ENCODE data around the gene CACNA1G. TPM values are rescaled to one million over a fixed set of nuclear protein-coding genes. Genes with fewer than 3 reads are reported as not detected.

CACNA1G gene
- total and polyA plus RNA-seq, 4 donors: under 0.01 to 0.14 (median 0.01) TPM; not detected in 1

GRCh38 chr17:50536683-50537646 lies 23.6 kb upstream of the CACNA1G start:
- 96% methylated on average over 45 of the region's 45 CpGs for WGBS
- no peak for DNase-seq (ENCODE audit: low spot score)
- Histone ChIP-seq H3K4me3 (ENCODE audit: low read depth in 1 of 3, low read length in 3 of 3) (no peak overlapping the region), H3K9me3 (ENCODE audit: control insufficient read depth in 4 of 4, low read length in 3 of 4) (no peaks in the 10 kb centered on the region), H3K36me3 (ENCODE audit: control insufficient read depth in 4 of 4, insufficient read depth in 3 of 4, low read depth in 1 of 4, low read length in 3 of 4) (no peaks in the 10 kb centered on the region), H3K27ac (ENCODE audit: low read depth in 1 of 2, low read length in 2 of 2) (no peak overlapping the region), H3K27me3 (ENCODE audit: control insufficient read depth in 4 of 4, insufficient read depth in 4 of 4, low read length in 3 of 4) (peaks cover 0 to 4% (median 2%) of the 10 kb centered on the region in 4 donors), H3K9ac (ENCODE audit: low read depth in 1 of 2, low read length in 2 of 2) (no peak overlapping the region), H3K4me1 (ENCODE audit: control insufficient read depth in 4 of 4, insufficient read depth in 4 of 4, low read length in 3 of 4) (peaks cover 6 to 18% (median 11%) of the 10 kb centered on the region in 4 donors)
- no peak for TF ChIP-seq ATF3 (IDR thresholded peaks at IDR 0.05)
- no peak for TF ChIP-seq RAD21 (IDR thresholded peaks at IDR 0.05)
- TF ChIP-seq ZBTB33 (IDR thresholded peaks at IDR 0.05): no peak
- TF ChIP-seq, protein P1, sequence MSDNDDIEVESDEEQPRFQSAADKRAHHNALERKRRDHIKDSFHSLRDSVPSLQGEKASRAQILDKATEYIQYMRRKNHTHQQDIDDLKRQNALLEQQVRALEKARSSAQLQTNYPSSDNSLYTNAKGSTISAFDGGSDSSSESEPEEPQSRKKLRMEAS (IDR thresholded peaks at IDR 0.05): no peak
- TF ChIP-seq CTCF (IDR thresholded peaks at IDR 0.05; ENCODE audit: low read depth, low read length, missing input control): no peak
- no peak for TF ChIP-seq JUND (IDR thresholded peaks at IDR 0.05)
- TF ChIP-seq REST (IDR thresholded peaks at IDR 0.05): no peak
- no peak for TF ChIP-seq HNF4G (IDR thresholded peaks at IDR 0.05)
- no peak for TF ChIP-seq RXRA (IDR thresholded peaks at IDR 0.05)
- no peak for TF ChIP-seq YY1 (IDR thresholded peaks at IDR 0.05)
- no peak for TF ChIP-seq TAF1 (conservative IDR thresholded peaks at IDR 0.05)
- no peak for TF ChIP-seq GABPA (IDR thresholded peaks at IDR 0.05 in 1 of 2, conservative IDR thresholded peaks at IDR 0.05 in 1 of 2)
- TF ChIP-seq NR2F2 (IDR thresholded peaks at IDR 0.05): no peak

Measured in liver (tissue), 9 donors.